CD14-positive monocyte (primary cell): Measurements from ENCODE around the gene XIRP2. TPM values are rescaled to one million over a fixed set of nuclear protein-coding genes. Genes with fewer than 3 reads are reported as not detected.
A peak's percentile ranks its signal among the peaks of the same experiment; 100 is the strongest.

Source experiments
- DNase-seq, 3 donors: peaks; one replicate each; pipeline ENCODE4 v3.0.0-alpha.2; 2011 to 2022
- H2AFZ ChIP-seq: 2 replicates; pipeline ENCODE4 v1.6.0; 2012; ENCODE audit warnings: mild to moderate bottlenecking, low read depth, low read length, inconsistent platforms; ENCODE audit not compliant: insufficient read depth, poor library complexity, severe bottlenecking
- H3K27ac ChIP-seq, 2 donors: 1 replicate in 1 of 2; 2 replicates in 1 of 2; pipeline ENCODE4 v1.5.1; 2012 to 2013; ENCODE audit warnings: low read length in 2 of 2, control low read depth in 1 of 2, inconsistent platforms in 1 of 2, low read depth in 1 of 2, mild to moderate bottlenecking in 1 of 2
- H3K27me3 ChIP-seq, 2 donors: one replicate each; pipeline versions ENCODE4 v1.6.0 to v1.6.1; 2011 to 2013; ENCODE audit warnings: low read length in 2 of 2; ENCODE audit not compliant: control insufficient read depth in 2 of 2, insufficient read depth in 2 of 2
- H3K36me3 ChIP-seq, 2 donors: replicated peaks in 1 of 2; 1 replicate in 1 of 2; 2 replicates in 1 of 2; pipeline versions ENCODE4 v1.5.1 to v1.6.1; 2012 to 2013; ENCODE audit warnings: low read length in 2 of 2, control low read depth in 1 of 2, inconsistent platforms in 1 of 2, mild to moderate bottlenecking in 1 of 2; ENCODE audit not compliant: insufficient read depth in 2 of 2, control insufficient read depth in 1 of 2
- H3K4me1 ChIP-seq, 2 donors: 1 replicate in 1 of 2; 2 replicates in 1 of 2; pipeline versions ENCODE4 v1.5.1 to v1.6.1; 2012 to 2013; ENCODE audit warnings: low read length in 2 of 2, control low read depth in 1 of 2, inconsistent platforms in 1 of 2, mild to moderate bottlenecking in 1 of 2, moderate library complexity in 1 of 2; ENCODE audit not compliant: insufficient read depth in 2 of 2, control insufficient read depth in 1 of 2
- H3K4me2 ChIP-seq: replicated peaks from 2 replicates; pipeline ENCODE3; 2012; ENCODE audit warnings: low read length, moderate library complexity, mild to moderate bottlenecking; ENCODE audit not compliant: poor library complexity, severe bottlenecking; ENCODE audit errors: extremely low read depth
- H3K4me3 ChIP-seq, 3 experiments: fragments of 200-600 bp in 1 of 3; sonication (generic) in 1 of 3; replicated peaks in 1 of 3; 1 replicate in 2 of 3; 2 replicates in 1 of 3; pipeline ENCODE4 v1.5.1; 2011 to 2013; ENCODE audit warnings: low read length in 3 of 3, mild to moderate bottlenecking in 3 of 3, control low read depth in 2 of 3, low read depth in 2 of 3, inconsistent platforms in 1 of 3, moderate library complexity in 1 of 3
- H3K79me2 ChIP-seq: 2 replicates; pipeline ENCODE4 v1.6.0; 2012; ENCODE audit warnings: mild to moderate bottlenecking, control low read depth, inconsistent platforms, low read length, moderate library complexity; ENCODE audit not compliant: insufficient read depth
- H3K9ac ChIP-seq: 2 replicates; pipeline ENCODE4 v1.6.0; 2017; ENCODE audit warnings: low read length, mild to moderate bottlenecking; ENCODE audit not compliant: insufficient read depth, poor library complexity, severe bottlenecking
- H3K9me3 ChIP-seq, 2 donors: replicated peaks in 1 of 2; 1 replicate in 1 of 2; 2 replicates in 1 of 2; pipeline versions ENCODE4 v1.5.1 to v1.6.1; 2012 to 2013; ENCODE audit warnings: low read length in 2 of 2, control low read depth in 1 of 2; ENCODE audit not compliant: control insufficient read depth in 1 of 2, insufficient read depth in 1 of 2
- H4K20me1 ChIP-seq: 2 replicates; pipeline ENCODE4 v1.6.0; 2012; ENCODE audit warnings: mild to moderate bottlenecking, low read length, control low read depth, moderate library complexity; ENCODE audit not compliant: insufficient read depth
- H3K27ac Mint-ChIP-seq, 7 donors: one replicate each; pipeline ENCODE4 v1.8.0; 2020; ENCODE audit warnings: mild to moderate bottlenecking in 7 of 7, mixed read lengths in 7 of 7, moderate library complexity in 6 of 7, inconsistent platforms in 2 of 7
- H3K27me3 Mint-ChIP-seq, 3 donors: one replicate each; pipeline ENCODE4 v1.8.0; 2021 to 2022; ENCODE audit warnings: low read depth in 3 of 3, mild to moderate bottlenecking in 3 of 3, mixed read lengths in 3 of 3, moderate library complexity in 3 of 3, inconsistent platforms in 1 of 3
- H3K36me3 Mint-ChIP-seq, 2 donors: one replicate each; pipeline ENCODE4 v1.8.0; 2020; ENCODE audit warnings: mixed read lengths in 2 of 2, inconsistent platforms in 1 of 2, mild to moderate bottlenecking in 1 of 2
- H3K4me1 Mint-ChIP-seq: one replicate; pipeline ENCODE4 v1.8.0; 2020; ENCODE audit warnings: mild to moderate bottlenecking, mixed read lengths
- H3K4me3 Mint-ChIP-seq, 2 donors: one replicate each; pipeline ENCODE4 v1.8.0; 2020; ENCODE audit warnings: mild to moderate bottlenecking in 2 of 2, mixed read lengths in 2 of 2, moderate library complexity in 1 of 2
- H3K9me3 Mint-ChIP-seq, 7 donors: one replicate each; pipeline ENCODE4 v1.8.0; 2020 to 2022; ENCODE audit warnings: mixed read lengths in 7 of 7, mild to moderate bottlenecking in 6 of 7, moderate library complexity in 6 of 7, inconsistent platforms in 2 of 7
- CTCF ChIP-seq: fragments of 200-600 bp; IDR thresholded peaks from one replicate; pipeline ENCODE4 v1.8.0; 2022; ENCODE audit warnings: antibody characterized with exemption, mild to moderate bottlenecking
- WGBS: methylation state at CpG from one replicate; pipeline ENCODE4 v1.1.5; 2013; ENCODE audit warnings: missing lambda C conversion rate; ENCODE audit not compliant: insufficient coverage; 5-methylcytosine and 5-hydroxymethylcytosine counted together
- intact Hi-C, 2 donors: fragments of 100-400 bp; cut with micrococcal nuclease; formaldehyde crosslinking; loops; one replicate each; pipeline versions ENCODE4 v1.15.0 to v1.15.1; 2023
- polyA plus RNA-seq, 3 donors: library from polyadenylated mRNA; depleted of rRNA in 1 of 3; unstranded in 2 of 3; stranded (reverse) in 1 of 3; fragments of 300-500 nt in 2 of 3; fragments of >200 nt in 1 of 3; fragmentation: Illumina TruSeq in 2 of 3; gene quantifications; 1 replicate in 2 of 3; 2 replicates in 1 of 3; pipeline ENCODE4 v1.2.3, GENCODE V29; 2012 to 2021

Gene XIRP2
- polyA plus RNA-seq, 3 donors: not detected

DNA sequence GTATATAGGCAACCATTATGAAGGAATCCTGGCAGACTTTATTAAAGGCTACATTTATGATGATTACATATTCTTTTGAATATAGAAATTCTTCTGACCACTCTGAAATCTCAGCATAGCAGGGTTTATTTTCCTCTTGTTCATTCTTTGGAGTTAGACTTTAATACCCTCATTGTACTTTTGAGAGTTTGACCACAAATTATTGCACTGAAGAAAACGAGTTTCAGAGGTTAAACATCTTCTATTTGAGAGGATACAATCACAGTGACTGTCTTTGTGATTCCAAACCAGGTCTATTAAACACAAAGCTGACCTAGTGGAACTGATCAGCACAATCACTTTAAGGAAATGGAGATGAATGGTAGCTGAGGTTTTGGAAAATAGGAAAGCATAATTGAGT is 71.3 kb downstream of the XIRP2 start:
- H3K36me3 Mint-ChIP-seq: no peaks in the 10 kb centered on the region
- no peaks in the 10 kb centered on the region for H3K27me3 Mint-ChIP-seq

DNA sequence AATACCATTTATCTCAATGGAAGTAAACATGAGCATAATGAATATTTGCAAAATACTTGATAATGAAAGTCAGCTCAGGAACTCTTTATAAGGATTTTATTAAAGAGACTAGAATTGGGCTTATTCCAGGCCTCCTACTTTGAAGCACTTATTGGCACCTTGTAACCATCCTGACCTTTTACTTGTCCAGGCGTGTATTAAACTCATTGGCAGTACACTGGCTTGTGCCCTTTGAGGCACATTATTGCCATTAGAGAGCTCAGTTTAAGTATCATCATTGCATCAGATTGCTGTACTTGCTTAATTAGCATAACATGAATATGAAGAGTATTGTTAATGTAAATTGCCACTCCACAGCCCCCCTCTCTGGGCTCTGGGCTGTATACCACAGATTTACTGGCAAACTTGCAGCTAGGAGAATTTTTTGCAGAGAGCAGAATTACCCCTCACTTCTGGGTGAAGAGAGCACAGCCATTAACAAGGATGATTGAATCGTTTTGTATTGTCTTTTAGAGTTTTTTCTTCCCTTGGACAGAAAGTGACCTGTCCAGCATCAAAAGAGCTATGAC is 72.5 kb downstream of the XIRP2 start:
- Histone ChIP-seq H3K36me3 (no peaks in the 10 kb centered on the region), H2AFZ (no peak overlapping the region), H3K9ac (no peak overlapping the region), H3K27me3 (no peaks in the 10 kb centered on the region), H3K79me2 (no peaks in the 10 kb centered on the region), H3K4me2 (no peak overlapping the region), H3K4me3 (no peak overlapping the region), H4K20me1 (no peaks in the 10 kb centered on the region), H3K9me3 (peaks cover 0 to 3% of the 10 kb centered on the region in 2 donors), H3K27ac (no peak overlapping the region), H3K4me1 (no peaks in the 10 kb centered on the region)
- intact Hi-C loops: no loop called here
- 71% methylated on average over 1 of the region's 2 CpGs for WGBS
- Mint-ChIP-seq H3K27me3 (no peaks in the 10 kb centered on the region), H3K4me1 (no peaks in the 10 kb centered on the region), H3K9me3 (peaks cover 0 to 3% (median 0%) of the 10 kb centered on the region in 7 donors), H3K27ac (peak overlapping the region in 1 of 7 donors; percentile 55), H3K4me3 (no peak overlapping the region), H3K36me3 (no peaks in the 10 kb centered on the region)
- no peak for DNase-seq
- no peak for TF ChIP-seq CTCF

More for the DNA sequence above, 71.3 kb downstream of the XIRP2 start:
- no peak overlapping the region for H3K4me2 ChIP-seq
- H3K36me3 ChIP-seq: no peaks in the 10 kb centered on the region
- no peak overlapping the region for H3K9ac ChIP-seq
- Mint-ChIP-seq H3K27ac (no peak overlapping the region), H3K4me1 (no peaks in the 10 kb centered on the region), H3K4me3 (no peak overlapping the region), H3K9me3 (peaks cover 0 to 3% (median 0%) of the 10 kb centered on the region in 7 donors)
- H3K9me3 ChIP-seq: no peaks in the 10 kb centered on the region
- no peaks in the 10 kb centered on the region for H4K20me1 ChIP-seq
- DNase-seq: no peak
- H3K27me3 ChIP-seq: no peaks in the 10 kb centered on the region
- H3K79me2 ChIP-seq: no peaks in the 10 kb centered on the region
- H3K4me3 ChIP-seq: no peak overlapping the region
- H3K27ac ChIP-seq: no peak overlapping the region
- H3K4me1 ChIP-seq: no peaks in the 10 kb centered on the region
- no peak overlapping the region for H2AFZ ChIP-seq
- TF ChIP-seq CTCF: no peak
- intact Hi-C loops: no loop called here
- no CpG with 5 or more reads among the region's 1 CpG for WGBS
